Nephron (organoid): ENCODE measurements around the gene KRT17.

Experiments used
- H3K27ac Mint-ChIP-seq, 3 experiments: 2 replicates each; pipeline ENCODE4 v1.8.0; 2020; ENCODE audit warnings: mixed read lengths in 3 of 3, mild to moderate bottlenecking in 2 of 3, moderate library complexity in 1 of 3
- H3K27me3 Mint-ChIP-seq: 2 replicates; pipeline ENCODE4 v1.8.0; 2021; ENCODE audit warnings: low read depth, mild to moderate bottlenecking, moderate library complexity, mixed read lengths
- H3K36me3 Mint-ChIP-seq: 2 replicates; pipeline ENCODE4 v1.8.0; 2020; ENCODE audit warnings: low read depth, mixed read lengths
- H3K4me1 Mint-ChIP-seq: 2 replicates; pipeline ENCODE4 v1.8.0; 2020; ENCODE audit warnings: mixed read lengths
- H3K4me3 Mint-ChIP-seq, 3 experiments: 2 replicates each; pipeline ENCODE4 v1.8.0; 2020; ENCODE audit warnings: mild to moderate bottlenecking in 3 of 3, mixed read lengths in 3 of 3, moderate library complexity in 2 of 3
- H3K9me3 Mint-ChIP-seq: 2 replicates; pipeline ENCODE4 v1.8.0; 2020; ENCODE audit warnings: mixed read lengths
- TF ChIP-seq, protein P1 (sequence below), 3 experiments: fragments of 200-600 bp; sonication (generic); IDR thresholded peaks; one replicate each; pipeline ENCODE4 v1.5.0; 2021; ENCODE audit warnings: antibody characterized with exemption in 3 of 3; ENCODE audit not compliant: unreplicated experiment in 3 of 3

The KRT17 gene

DNA sequence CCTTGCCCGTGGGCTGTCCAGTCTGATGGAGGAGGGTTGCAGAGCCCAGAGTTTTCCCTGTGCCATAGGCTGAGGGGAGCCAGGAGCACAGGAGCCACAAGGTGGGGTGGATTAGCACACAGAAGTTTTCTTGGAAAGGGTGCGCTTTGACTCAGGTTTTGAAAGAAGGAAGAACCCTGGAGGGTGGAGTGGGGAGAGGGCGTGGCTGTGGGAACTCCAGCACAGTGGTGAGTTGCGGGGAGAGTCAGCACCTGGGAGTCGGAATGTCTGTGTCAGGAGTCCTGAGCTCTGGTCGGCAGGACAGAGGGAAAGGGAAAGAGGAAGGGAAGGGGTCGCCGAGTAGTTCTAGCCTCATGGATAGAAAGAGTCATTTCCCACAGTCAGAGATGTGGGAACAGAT lies 28.8 kb downstream of the KRT17 start:
- peaks cover 6% of the 10 kb centered on the region for H3K4me1 Mint-ChIP-seq
- no peak overlapping the region for H3K4me3 Mint-ChIP-seq
- no peak overlapping the region for H3K27ac Mint-ChIP-seq
- H3K27me3 Mint-ChIP-seq = peaks cover 10% of the 10 kb centered on the region
- H3K36me3 Mint-ChIP-seq = no peaks in the 10 kb centered on the region
- TF ChIP-seq, protein P1, sequence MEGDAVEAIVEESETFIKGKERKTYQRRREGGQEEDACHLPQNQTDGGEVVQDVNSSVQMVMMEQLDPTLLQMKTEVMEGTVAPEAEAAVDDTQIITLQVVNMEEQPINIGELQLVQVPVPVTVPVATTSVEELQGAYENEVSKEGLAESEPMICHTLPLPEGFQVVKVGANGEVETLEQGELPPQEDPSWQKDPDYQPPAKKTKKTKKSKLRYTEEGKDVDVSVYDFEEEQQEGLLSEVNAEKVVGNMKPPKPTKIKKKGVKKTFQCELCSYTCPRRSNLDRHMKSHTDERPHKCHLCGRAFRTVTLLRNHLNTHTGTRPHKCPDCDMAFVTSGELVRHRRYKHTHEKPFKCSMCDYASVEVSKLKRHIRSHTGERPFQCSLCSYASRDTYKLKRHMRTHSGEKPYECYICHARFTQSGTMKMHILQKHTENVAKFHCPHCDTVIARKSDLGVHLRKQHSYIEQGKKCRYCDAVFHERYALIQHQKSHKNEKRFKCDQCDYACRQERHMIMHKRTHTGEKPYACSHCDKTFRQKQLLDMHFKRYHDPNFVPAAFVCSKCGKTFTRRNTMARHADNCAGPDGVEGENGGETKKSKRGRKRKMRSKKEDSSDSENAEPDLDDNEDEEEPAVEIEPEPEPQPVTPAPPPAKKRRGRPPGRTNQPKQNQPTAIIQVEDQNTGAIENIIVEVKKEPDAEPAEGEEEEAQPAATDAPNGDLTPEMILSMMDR (IDR thresholded peaks at IDR 0.05; ENCODE audit: unreplicated experiment in 3 of 3) = no peak
- no peaks in the 10 kb centered on the region for H3K9me3 Mint-ChIP-seq

GRCh38 chr17:41594363-41594915 lies 29.9 kb downstream of the KRT17 start:
- peaks cover 6% of the 10 kb centered on the region for H3K4me1 Mint-ChIP-seq
- H3K9me3 Mint-ChIP-seq = no peaks in the 10 kb centered on the region
- H3K27me3 Mint-ChIP-seq = peaks cover 10% of the 10 kb centered on the region
- H3K4me3 Mint-ChIP-seq = no peak overlapping the region
- no peak overlapping the region for H3K27ac Mint-ChIP-seq
- TF ChIP-seq, protein P1 (IDR thresholded peaks at IDR 0.05; ENCODE audit: unreplicated experiment in 3 of 3) = no peak
- no peaks in the 10 kb centered on the region for H3K36me3 Mint-ChIP-seq

DNA sequence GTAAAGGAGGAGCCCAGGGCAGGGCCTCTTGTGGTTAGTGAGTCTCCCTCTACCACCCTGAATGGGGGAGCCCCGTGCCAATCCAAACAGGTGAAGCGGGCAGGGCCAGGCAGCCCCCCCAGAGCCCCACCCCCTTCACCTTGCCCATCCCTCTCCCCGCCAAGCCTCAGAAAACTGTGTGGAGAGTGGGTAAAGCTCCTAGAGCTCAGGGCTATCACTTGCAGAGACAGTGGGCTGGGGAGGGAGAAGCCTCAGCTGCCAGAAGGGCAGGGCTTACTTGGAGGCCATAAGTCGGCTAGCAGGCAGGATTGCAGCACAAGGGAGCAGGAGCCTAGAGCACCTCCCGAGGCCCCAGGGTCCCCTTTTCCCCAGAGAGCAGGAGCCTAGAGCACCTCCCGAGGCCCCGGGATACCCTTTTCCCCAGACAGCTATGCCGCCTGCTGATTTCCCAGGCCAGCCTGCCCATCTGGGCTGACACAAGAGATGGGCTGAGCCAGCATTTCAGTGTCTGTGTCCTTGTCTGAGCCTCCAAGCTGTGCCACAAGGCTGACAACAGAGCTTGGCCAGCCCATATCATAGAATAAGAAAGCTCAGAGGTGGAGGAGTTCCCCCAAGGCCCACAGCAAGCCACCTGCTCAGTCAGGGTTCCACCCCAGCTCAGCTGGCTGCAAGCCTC lies 30.9 kb downstream of the KRT17 start:
- peaks cover 12% of the 10 kb centered on the region for H3K27me3 Mint-ChIP-seq
- H3K9me3 Mint-ChIP-seq = no peaks in the 10 kb centered on the region
- TF ChIP-seq, protein P1 (IDR thresholded peaks at IDR 0.05; ENCODE audit: unreplicated experiment in 3 of 3) = no peak
- peaks cover 6% of the 10 kb centered on the region for H3K4me1 Mint-ChIP-seq
- H3K36me3 Mint-ChIP-seq = no peaks in the 10 kb centered on the region
- no peak overlapping the region for H3K4me3 Mint-ChIP-seq
- no peak overlapping the region for H3K27ac Mint-ChIP-seq

- Mint-ChIP-seq H3K36me3 (no peaks in the 10 kb centered on the region), H3K9me3 (no peaks in the 10 kb centered on the region), H3K27ac (no peak overlapping the region), H3K4me3 (no peak overlapping the region), H3K27me3 (peaks cover 12% of the 10 kb centered on the region), H3K4me1 (peaks cover 6% of the 10 kb centered on the region)
- TF ChIP-seq, protein P1 (IDR thresholded peaks at IDR 0.05; ENCODE audit: unreplicated experiment in 3 of 3) = no peak
Observed at GRCh38 chr17:41592601-41593305, 31.6 kb downstream of the KRT17 start.

DNA sequence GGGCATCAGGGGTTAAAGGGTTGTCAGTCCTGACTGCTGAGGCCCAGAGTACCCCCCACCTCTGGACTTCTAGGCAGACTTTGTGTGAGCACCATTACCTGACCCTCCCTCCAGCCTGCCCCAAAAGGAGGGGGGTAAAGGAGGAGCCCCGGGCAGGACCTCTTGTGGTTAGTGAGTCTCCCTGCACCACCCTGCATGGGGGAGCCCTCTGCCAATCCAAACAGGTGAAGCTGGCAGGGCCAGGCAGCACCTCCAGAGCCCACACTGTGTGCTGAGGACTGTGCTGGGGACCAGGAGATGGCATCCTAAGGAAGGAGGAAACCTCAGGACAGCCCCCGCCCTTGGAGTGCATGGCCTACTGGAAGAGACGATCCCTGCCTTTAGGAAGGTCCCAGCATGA lies 35.1 kb downstream of the KRT17 start:
- TF ChIP-seq, protein P1 (IDR thresholded peaks at IDR 0.05; ENCODE audit: unreplicated experiment in 3 of 3) = no peak
- Mint-ChIP-seq H3K9me3 (no peaks in the 10 kb centered on the region), H3K4me3 (no peak overlapping the region), H3K36me3 (no peaks in the 10 kb centered on the region), H3K4me1 (peaks cover 6% of the 10 kb centered on the region), H3K27me3 (peaks cover 8% of the 10 kb centered on the region), H3K27ac (no peak overlapping the region)
